OCI-LY7 (cell line): ENCODE measurements around the gene PDE6H. TPM values are rescaled to one million over a fixed set of nuclear protein-coding genes. Genes with fewer than 3 reads are reported as not detected.

Source experiments
- BruUV-seq: library from RNA; stranded (reverse); fragments of 400-500 nt; replicated peaks from 2 replicates; lab custom pipeline; 2021; lab: Mats Ljungman, UMichigan
- CTCF ChIA-PET: fragments of 300-600 bp; sonication (Branson Sonifier 250); formaldehyde crosslinking; loops from one replicate; lab custom pipeline; 2022; ENCODE audit warnings: antibody characterized with exemption; ENCODE audit not compliant: unreplicated experiment; lab: Charles Lee
- POLR2A ChIA-PET: fragments of 300-600 bp; sonication (Branson Sonifier 250); formaldehyde crosslinking; loops from one replicate; lab custom pipeline; 2022; ENCODE audit warnings: antibody characterized with exemption; lab: Charles Lee
- DNase-seq: peaks from one replicate; pipeline ENCODE4 v3.0.0-alpha.2; 2015; ENCODE audit warnings: low spot score
- H2AFZ ChIP-seq: fragments of 200-600 bp; sonication (generic), shearing (Covaris generic); 2 replicates; pipeline ENCODE4 v1.6.1; 2014; ENCODE audit warnings: mild to moderate bottlenecking, antibody characterized with exemption, low read length, moderate library complexity
- H3K27ac ChIP-seq: fragments of 200-600 bp; sonication (generic); 2 replicates; pipeline ENCODE4 v1.5.1; 2014; ENCODE audit warnings: mixed run types, low read depth, mild to moderate bottlenecking, moderate library complexity, low read length, inconsistent platforms; ENCODE audit not compliant: poor library complexity, severe bottlenecking
- H3K36me3 ChIP-seq: fragments of 200-600 bp; sonication (generic); 2 replicates; pipeline ENCODE4 v1.6.1; 2014; ENCODE audit warnings: mild to moderate bottlenecking, antibody characterized with exemption, low read length, moderate library complexity, mixed read lengths; ENCODE audit not compliant: insufficient read depth
- H3K4me1 ChIP-seq: fragments of 200-600 bp; sonication (generic); 2 replicates; pipeline ENCODE4 v1.5.1; 2014; ENCODE audit warnings: mild to moderate bottlenecking, low read length; ENCODE audit not compliant: insufficient read depth, poor library complexity, severe bottlenecking
- H3K4me2 ChIP-seq: fragments of 200-600 bp; sonication (generic); 2 replicates; pipeline ENCODE4 v1.6.1; 2014; ENCODE audit warnings: mild to moderate bottlenecking, low read length
- H3K4me3 ChIP-seq: fragments of 200-600 bp; sonication (generic); 2 replicates; pipeline ENCODE4 v1.5.1; 2014; ENCODE audit warnings: mild to moderate bottlenecking, low read depth, low read length; ENCODE audit not compliant: poor library complexity, severe bottlenecking
- H3K79me2 ChIP-seq: fragments of 200-600 bp; sonication (generic); 2 replicates; pipeline ENCODE4 v1.6.1; 2016; ENCODE audit warnings: low read depth, mild to moderate bottlenecking, low read length, moderate library complexity, mixed read lengths; ENCODE audit not compliant: insufficient read depth
- H3K9me2 ChIP-seq: fragments of 200-600 bp; sonication (generic); 2 replicates; pipeline ENCODE4 v1.6.1; 2016; ENCODE audit warnings: mild to moderate bottlenecking, low read length, mixed read lengths; ENCODE audit not compliant: insufficient read depth
- H3K9me3 ChIP-seq: fragments of 200-600 bp; sonication (generic); 2 replicates; pipeline ENCODE4 v1.6.1; 2014; ENCODE audit warnings: mild to moderate bottlenecking, mixed run types, low read length, mixed read lengths
- H4K20me1 ChIP-seq: fragments of 200-600 bp; sonication (generic); 2 replicates; pipeline ENCODE4 v1.6.1; 2014; ENCODE audit warnings: mild to moderate bottlenecking, antibody characterized with exemption, low read length, moderate library complexity, mixed read lengths; ENCODE audit not compliant: insufficient read depth
- EZH2phosphoT487 ChIP-seq: fragments of 200-600 bp; sonication (generic); IDR thresholded peaks from 2 replicates; pipeline ENCODE4 v1.6.1; 2018; ENCODE audit warnings: low read depth, borderline replicate concordance, mild to moderate bottlenecking, mixed run types, antibody characterized with exemption, low read length, moderate library complexity, mixed read lengths
- intact Hi-C: fragments of 100-400 bp; cut with micrococcal nuclease; formaldehyde crosslinking; loops from one replicate; pipeline ENCODE4 v1.10.0; 2022; ENCODE audit not compliant: unreplicated experiment
- total RNA-seq, 2 experiments: library from RNA; depleted of rRNA in 1 of 2; stranded (reverse); fragments of >200 nt in 1 of 2; shearing (Covaris generic) in 1 of 2; gene quantifications; 2 replicates each; pipeline ENCODE4 v1.2.3, GENCODE V29; 2014 to 2022
- TF ChIP-seq, protein P1 (sequence below): fragments of 200-600 bp; sonication (generic); conservative IDR thresholded peaks from 2 replicates; pipeline ENCODE4 v1.5.1; 2014; ENCODE audit warnings: mild to moderate bottlenecking, antibody characterized with exemption, low read length, moderate library complexity, mixed read lengths

PDE6H gene
- total RNA-seq, 2 experiments from 2014 or later = not detected

DNA sequence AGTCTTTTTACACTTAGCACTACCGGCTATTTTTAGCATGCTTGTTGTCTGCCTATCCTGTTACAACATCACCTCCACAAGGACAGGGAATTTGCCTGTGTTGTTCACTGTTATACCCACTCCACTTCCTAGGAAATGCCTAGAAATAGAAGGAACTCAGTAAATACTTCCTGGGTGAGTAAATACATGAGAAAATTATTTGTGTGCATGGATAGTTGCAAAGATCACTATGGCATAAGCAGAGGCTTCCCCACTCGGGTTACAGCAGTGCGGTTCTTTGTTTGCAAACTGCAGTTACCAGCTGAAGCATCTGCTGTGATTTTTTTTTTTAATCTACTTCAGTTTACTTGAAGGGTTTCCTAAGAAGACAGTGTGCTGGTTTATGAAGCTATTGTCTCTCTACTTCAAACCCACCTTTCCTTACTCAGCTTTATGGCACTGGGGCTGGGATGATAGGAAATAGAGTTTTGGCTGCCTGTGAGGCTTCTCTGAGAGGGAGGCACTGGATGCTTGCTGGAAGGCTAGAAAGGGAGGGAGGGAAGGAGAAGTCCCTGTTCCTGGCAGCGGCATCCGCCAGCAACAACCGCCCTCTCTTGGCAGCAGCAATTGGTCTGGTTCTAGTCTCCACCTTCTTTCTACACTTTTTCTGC is 29.0 kb downstream of the PDE6H start:
- POLR2A ChIA-PET = interaction anchor here (1.1 kb wide), 1 partner anchor 15 kb away, joined by 3 read pairs; no protein-coding TSS in a partner anchor
- H3K9me3 ChIP-seq = no peaks in the 10 kb centered on the region
- no peaks in the 10 kb centered on the region for H4K20me1 ChIP-seq
- intact Hi-C loops = no loop called here
- no peak overlapping the region for H3K27ac ChIP-seq
- no TSS peak for BruUV-seq
- no peak overlapping the region for H3K4me3 ChIP-seq
- no peak for DNase-seq
- TF ChIP-seq, protein P1, sequence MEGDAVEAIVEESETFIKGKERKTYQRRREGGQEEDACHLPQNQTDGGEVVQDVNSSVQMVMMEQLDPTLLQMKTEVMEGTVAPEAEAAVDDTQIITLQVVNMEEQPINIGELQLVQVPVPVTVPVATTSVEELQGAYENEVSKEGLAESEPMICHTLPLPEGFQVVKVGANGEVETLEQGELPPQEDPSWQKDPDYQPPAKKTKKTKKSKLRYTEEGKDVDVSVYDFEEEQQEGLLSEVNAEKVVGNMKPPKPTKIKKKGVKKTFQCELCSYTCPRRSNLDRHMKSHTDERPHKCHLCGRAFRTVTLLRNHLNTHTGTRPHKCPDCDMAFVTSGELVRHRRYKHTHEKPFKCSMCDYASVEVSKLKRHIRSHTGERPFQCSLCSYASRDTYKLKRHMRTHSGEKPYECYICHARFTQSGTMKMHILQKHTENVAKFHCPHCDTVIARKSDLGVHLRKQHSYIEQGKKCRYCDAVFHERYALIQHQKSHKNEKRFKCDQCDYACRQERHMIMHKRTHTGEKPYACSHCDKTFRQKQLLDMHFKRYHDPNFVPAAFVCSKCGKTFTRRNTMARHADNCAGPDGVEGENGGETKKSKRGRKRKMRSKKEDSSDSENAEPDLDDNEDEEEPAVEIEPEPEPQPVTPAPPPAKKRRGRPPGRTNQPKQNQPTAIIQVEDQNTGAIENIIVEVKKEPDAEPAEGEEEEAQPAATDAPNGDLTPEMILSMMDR = no peak
- no peak for TF ChIP-seq EZH2phosphoT487
- no peaks in the 10 kb centered on the region for H3K36me3 ChIP-seq
- no peaks in the 10 kb centered on the region for H3K9me2 ChIP-seq
- H3K4me2 ChIP-seq = no peak overlapping the region
- H3K4me1 ChIP-seq = no peaks in the 10 kb centered on the region
- H2AFZ ChIP-seq = no peak overlapping the region
- no peaks in the 10 kb centered on the region for H3K79me2 ChIP-seq
- CTCF ChIA-PET = no interaction called here

DNA sequence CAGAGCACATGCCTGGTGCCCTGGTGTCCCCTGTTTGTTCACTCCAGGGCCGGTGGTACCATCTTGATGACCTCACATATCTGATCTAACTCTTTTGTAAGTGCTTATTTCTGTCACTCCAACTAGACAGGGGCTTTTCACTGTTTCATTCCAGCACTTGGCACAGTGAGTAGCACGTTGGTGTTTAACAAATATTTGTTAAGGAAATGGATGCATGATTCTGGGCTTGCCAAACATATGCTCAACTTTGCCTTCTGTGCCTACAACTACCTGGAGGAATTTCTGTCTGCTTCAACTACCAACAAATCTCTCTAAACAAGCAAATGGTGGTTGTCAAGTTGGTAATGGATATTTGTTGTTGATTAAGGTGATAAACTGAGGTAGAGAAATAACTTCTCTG is 31.6 kb downstream of the PDE6H start:
- ChIA-PET CTCF (no interaction called here), POLR2A (interaction anchor here (1.1 kb wide), 1 partner anchor 25 kb away, joined by 4 read pairs; no protein-coding TSS in a partner anchor)
- Histone ChIP-seq H3K9me2 (no peaks in the 10 kb centered on the region), H3K36me3 (no peaks in the 10 kb centered on the region), H4K20me1 (no peaks in the 10 kb centered on the region), H3K9me3 (no peaks in the 10 kb centered on the region), H3K4me2 (no peak overlapping the region), H2AFZ (no peak overlapping the region), H3K4me3 (no peak overlapping the region), H3K79me2 (no peaks in the 10 kb centered on the region), H3K4me1 (no peaks in the 10 kb centered on the region), H3K27ac (no peak overlapping the region)
- intact Hi-C loops = no loop called here
- no peak for DNase-seq
- TF ChIP-seq, protein P1 = no peak
- TF ChIP-seq EZH2phosphoT487 = no peak
- no TSS peak for BruUV-seq

DNA sequence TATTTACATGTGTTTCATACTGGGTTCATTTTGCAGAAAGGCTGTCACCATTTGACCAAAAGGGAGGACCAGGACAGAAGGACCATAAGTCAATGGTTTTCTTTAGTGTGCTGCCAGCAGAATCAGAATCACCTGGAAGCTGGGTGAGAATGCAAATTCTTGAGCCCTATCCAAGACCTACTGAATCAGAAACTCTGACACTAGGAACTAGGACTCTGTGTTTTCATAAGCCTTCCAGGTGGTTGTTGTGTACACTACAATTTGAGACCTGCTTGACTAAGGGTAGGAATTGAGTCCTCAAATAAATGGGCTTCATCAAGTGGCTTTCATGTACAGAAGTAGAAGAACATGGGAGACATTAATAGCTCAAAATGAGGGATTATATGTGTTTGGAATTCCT is 32.2 kb downstream of the PDE6H start:
- no TSS peak for BruUV-seq
- Histone ChIP-seq H3K36me3 (no peaks in the 10 kb centered on the region), H3K79me2 (no peaks in the 10 kb centered on the region), H3K4me3 (no peak overlapping the region), H3K9me3 (no peaks in the 10 kb centered on the region), H3K9me2 (no peaks in the 10 kb centered on the region), H2AFZ (no peak overlapping the region), H3K4me2 (no peak overlapping the region), H4K20me1 (no peaks in the 10 kb centered on the region), H3K4me1 (no peaks in the 10 kb centered on the region), H3K27ac (no peak overlapping the region)
- TF ChIP-seq EZH2phosphoT487 = no peak
- TF ChIP-seq, protein P1 = no peak
- ChIA-PET CTCF (no interaction called here), POLR2A (no interaction called here)
- DNase-seq = no peak
- intact Hi-C loops = no loop called here
